B cell (primary cell): Measurements from ENCODE around the gene LSM4. TPM values are rescaled to one million over a fixed set of nuclear protein-coding genes. Genes with fewer than 3 reads are reported as not detected.
A peak's percentile ranks its signal among the peaks of the same experiment; 100 is the strongest.
"Not testable (repeated sequence)": the region's sequence is repeated elsewhere in the genome, so short reads cannot be mapped to it uniquely, and the experiment has no call there.

ENCODE experiments used
- ATAC-seq: fragments of 200-7000 bp; cut with Tn5 transposase; one replicate; pipeline ENCODE4 v1.10.0; 2021; ENCODE audit warnings: low read depth, mild to moderate bottlenecking, moderate number of reproducible peaks, moderate library complexity
- CTCF ChIA-PET: fragments of 350-600 bp; sonication (Branson Sonifier 250); formaldehyde crosslinking; loops from one replicate; lab custom pipeline; 2021; ENCODE audit warnings: antibody characterized with exemption, inconsistent platforms; lab: Charles Lee
- POLR2A ChIA-PET: fragments of 350-600 bp; sonication (Branson Sonifier 250); formaldehyde crosslinking; loops from one replicate; lab custom pipeline; 2021; ENCODE audit warnings: antibody characterized with exemption; lab: Charles Lee
- DNase-seq: peaks from one replicate; pipeline ENCODE4 v3.0.0; 2013
- H2AFZ ChIP-seq: 2 replicates; pipeline ENCODE4 v1.6.1; 2012; ENCODE audit warnings: mild to moderate bottlenecking, low read depth, low read length; ENCODE audit not compliant: insufficient read depth, poor library complexity, severe bottlenecking
- H3K27ac ChIP-seq, 2 donors: 1 replicate in 1 of 2; 2 replicates in 1 of 2; pipeline ENCODE4 v1.5.1; 2012 to 2013; ENCODE audit warnings: low read length in 2 of 2, mild to moderate bottlenecking in 2 of 2, moderate library complexity in 1 of 2
- H3K27me3 ChIP-seq, 4 experiments: fragments of 200-600 bp in 1 of 4; sonication (generic) in 1 of 4; replicated peaks in 1 of 4; 1 replicate in 2 of 4; 2 replicates in 2 of 4; pipeline versions ENCODE4 v1.6.1 to v1.7.0; 2013 to 2016; ENCODE audit warnings: low read length in 3 of 4, mild to moderate bottlenecking in 2 of 4, mixed read lengths in 1 of 4, moderate library complexity in 1 of 4; ENCODE audit not compliant: insufficient read depth in 4 of 4, control insufficient read depth in 3 of 4; ENCODE audit errors: control extremely low read depth in 1 of 4
- H3K36me3 ChIP-seq, 2 experiments: replicated peaks in 1 of 2; 1 replicate in 1 of 2; 2 replicates in 1 of 2; pipeline versions ENCODE4 v1.6.1 to v1.7.1; 2013; ENCODE audit warnings: low read length in 1 of 2; ENCODE audit not compliant: insufficient read depth in 2 of 2, control insufficient read depth in 1 of 2; ENCODE audit errors: control extremely low read depth in 1 of 2, extremely low read depth in 1 of 2
- H3K4me1 ChIP-seq, 2 donors: fragments of 200-600 bp in 1 of 2; sonication (generic) in 1 of 2; 1 replicate in 1 of 2; 2 replicates in 1 of 2; pipeline versions ENCODE4 v1.5.1 to v1.6.1; 2013 to 2017; ENCODE audit warnings: low read length in 2 of 2; ENCODE audit not compliant: control insufficient read depth in 2 of 2, insufficient read depth in 2 of 2
- H3K4me2 ChIP-seq: replicated peaks from 2 replicates; pipeline ENCODE3; 2012; ENCODE audit warnings: mild to moderate bottlenecking, low read depth, low read length; ENCODE audit not compliant: poor library complexity, severe bottlenecking
- H3K4me3 ChIP-seq, 5 experiments: fragments of 200-600 bp in 1 of 5; sonication (generic) in 1 of 5; 1 replicate in 3 of 5; 2 replicates in 2 of 5; pipeline versions ENCODE4 v1.5.1 to v1.7.0; 2011 to 2016; ENCODE audit warnings: low read length in 4 of 5, mild to moderate bottlenecking in 4 of 5, low read depth in 2 of 5, control low read depth in 1 of 5, moderate library complexity in 1 of 5; ENCODE audit not compliant: insufficient read depth in 1 of 5; ENCODE audit errors: control extremely low read depth in 1 of 5, extremely low read depth in 1 of 5
- H3K79me2 ChIP-seq: fragments of 200-600 bp; sonication (generic); one replicate; pipeline ENCODE4 v1.6.0; 2016; ENCODE audit warnings: low read length; ENCODE audit not compliant: control insufficient read depth, insufficient read depth
- H3K9ac ChIP-seq: fragments of 200-600 bp; sonication (generic); 2 replicates; pipeline ENCODE4 v1.6.1; 2017; ENCODE audit warnings: mild to moderate bottlenecking, low read length, moderate library complexity
- H3K9me3 ChIP-seq, 3 donors: one replicate each; pipeline versions ENCODE4 v1.6.1 to v1.7.1; 2013; ENCODE audit warnings: low read length in 2 of 3; ENCODE audit not compliant: control insufficient read depth in 2 of 3, insufficient read depth in 1 of 3; ENCODE audit errors: control extremely low read depth in 1 of 3
- H4K20me1 ChIP-seq: 2 replicates; pipeline ENCODE4 v1.6.0; 2012; ENCODE audit warnings: mild to moderate bottlenecking, low read length; ENCODE audit not compliant: insufficient read depth, control insufficient read depth, poor library complexity, severe bottlenecking
- H3K27ac Mint-ChIP-seq: one replicate; pipeline ENCODE4 v1.8.0; 2021; ENCODE audit warnings: mixed read lengths
- H3K27me3 Mint-ChIP-seq: one replicate; pipeline ENCODE4 v1.8.0; 2021; ENCODE audit warnings: mixed read lengths
- H3K4me1 Mint-ChIP-seq: one replicate; pipeline ENCODE4 v1.8.0; 2021; ENCODE audit warnings: mixed read lengths
- H3K4me3 Mint-ChIP-seq: one replicate; pipeline ENCODE4 v1.8.0; 2021; ENCODE audit warnings: mixed read lengths
- H3K9me3 Mint-ChIP-seq: one replicate; pipeline ENCODE4 v1.8.0; 2022; ENCODE audit warnings: mixed read lengths; ENCODE audit not compliant: insufficient read depth
- EZH2 ChIP-seq: IDR thresholded peaks from 2 replicates; pipeline ENCODE4 v1.6.1; 2012; ENCODE audit warnings: borderline replicate concordance, low read depth, mild to moderate bottlenecking, moderate library complexity, low read length; ENCODE audit not compliant: insufficient read depth, poor library complexity, severe bottlenecking
- WGBS: methylation state at CpG from one replicate; pipeline ENCODE4 v1.1.5; 2013; ENCODE audit warnings: missing lambda C conversion rate; ENCODE audit not compliant: insufficient coverage; 5-methylcytosine and 5-hydroxymethylcytosine counted together
- intact Hi-C: fragments of 100-400 bp; cut with micrococcal nuclease; formaldehyde crosslinking; loops from one replicate; pipeline ENCODE4 v1.10.0; 2022
- polyA plus RNA-seq: library from polyadenylated mRNA; depleted of rRNA; stranded (reverse); fragments of >200 nt; gene quantifications from 2 replicates; pipeline ENCODE4 v1.2.3, GENCODE V29; 2012
- total RNA-seq, 2 donors: library from RNA; stranded (reverse); fragments of 120-200 nt in 1 of 2; gene quantifications; 1 replicate in 1 of 2; 2 replicates in 1 of 2; pipeline versions ENCODE4 v1.2.3 to v1.2.4, GENCODE V29; 2013 to 2022
- TF ChIP-seq, protein P1 (sequence below): fragments of 200-600 bp; IDR thresholded peaks from one replicate; pipeline ENCODE4 v1.8.0; 2022; ENCODE audit warnings: antibody characterized with exemption, mild to moderate bottlenecking

Gene LSM4
- total and polyA plus RNA-seq, 2 donors (not counting 1 experiment from before 2014, with no cell fraction given): 66.3 to 86.1 TPM

DNA sequence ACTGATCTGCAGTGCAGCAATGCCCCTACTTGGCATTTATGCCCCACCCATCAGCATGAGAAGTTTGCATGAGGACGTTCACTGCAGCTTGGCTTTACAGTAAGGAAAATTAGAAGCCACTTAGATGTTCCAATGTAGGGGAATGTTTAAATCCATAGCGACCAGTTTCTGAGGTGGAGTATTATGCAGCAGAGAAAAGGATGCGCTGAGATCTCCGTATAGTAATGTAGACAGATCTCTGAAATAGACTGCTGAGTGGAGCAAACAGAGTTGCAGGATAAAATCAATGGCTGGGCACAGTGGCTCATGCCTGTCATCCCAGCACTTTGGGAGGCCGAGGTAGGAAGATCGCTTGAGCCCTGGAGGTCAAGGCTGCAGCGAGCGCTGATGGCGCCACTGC, 27.6 kb upstream of the LSM4 start:
- CTCF ChIA-PET: interaction anchor here (1.0 to 4.0 kb wide), 7 partner anchors 11 to 169 kb away, joined by 3 to 49 read pairs (median 6); no protein-coding TSS in a partner anchor
- intact Hi-C loops: no loop called here
- H3K4me1 Mint-ChIP-seq: no peaks in the 10 kb centered on the region

GRCh38 chr19:18349524-18350128, 26.8 kb upstream of the LSM4 start:
- H3K27me3 ChIP-seq: no peaks in the 10 kb centered on the region
- no peak overlapping the region for H3K9ac ChIP-seq
- Mint-ChIP-seq H3K27ac (no peak overlapping the region), H3K4me1 (no peaks in the 10 kb centered on the region), H3K9me3 (no peaks in the 10 kb centered on the region), H3K4me3 (no peak overlapping the region), H3K27me3 (no peaks in the 10 kb centered on the region)
- peaks cover 7% of the 10 kb centered on the region for H4K20me1 ChIP-seq
- TF ChIP-seq, protein P1, sequence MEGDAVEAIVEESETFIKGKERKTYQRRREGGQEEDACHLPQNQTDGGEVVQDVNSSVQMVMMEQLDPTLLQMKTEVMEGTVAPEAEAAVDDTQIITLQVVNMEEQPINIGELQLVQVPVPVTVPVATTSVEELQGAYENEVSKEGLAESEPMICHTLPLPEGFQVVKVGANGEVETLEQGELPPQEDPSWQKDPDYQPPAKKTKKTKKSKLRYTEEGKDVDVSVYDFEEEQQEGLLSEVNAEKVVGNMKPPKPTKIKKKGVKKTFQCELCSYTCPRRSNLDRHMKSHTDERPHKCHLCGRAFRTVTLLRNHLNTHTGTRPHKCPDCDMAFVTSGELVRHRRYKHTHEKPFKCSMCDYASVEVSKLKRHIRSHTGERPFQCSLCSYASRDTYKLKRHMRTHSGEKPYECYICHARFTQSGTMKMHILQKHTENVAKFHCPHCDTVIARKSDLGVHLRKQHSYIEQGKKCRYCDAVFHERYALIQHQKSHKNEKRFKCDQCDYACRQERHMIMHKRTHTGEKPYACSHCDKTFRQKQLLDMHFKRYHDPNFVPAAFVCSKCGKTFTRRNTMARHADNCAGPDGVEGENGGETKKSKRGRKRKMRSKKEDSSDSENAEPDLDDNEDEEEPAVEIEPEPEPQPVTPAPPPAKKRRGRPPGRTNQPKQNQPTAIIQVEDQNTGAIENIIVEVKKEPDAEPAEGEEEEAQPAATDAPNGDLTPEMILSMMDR: peak; percentile 51
- no peak for TF ChIP-seq EZH2
- no peaks in the 10 kb centered on the region for H3K9me3 ChIP-seq
- no peaks in the 10 kb centered on the region for H3K79me2 ChIP-seq
- DNase-seq (peak; percentile 40), ATAC-seq (peak; percentile 61)
- H3K27ac ChIP-seq: no peak overlapping the region
- POLR2A ChIA-PET: no interaction called here
- CTCF ChIA-PET: interaction anchor here (0.6 to 4.0 kb wide), 11 partner anchors 10 to 170 kb away, joined by 3 to 49 read pairs (median 5); partner anchors contain the start of gene SSBP4
- 45% methylated on average over 6 of the region's 12 CpGs for WGBS
- no peaks in the 10 kb centered on the region for H3K36me3 ChIP-seq
- no peak overlapping the region for H3K4me3 ChIP-seq
- H3K4me1 ChIP-seq: no peaks in the 10 kb centered on the region
- H2AFZ ChIP-seq: no peak overlapping the region
- H3K4me2 ChIP-seq: no peak overlapping the region
- intact Hi-C loops: loop anchor here (1.0 kb wide), 1 partner anchor 61 kb away; no protein-coding TSS in a partner anchor

More for the DNA sequence above, 27.6 kb upstream of the LSM4 start:
- TF ChIP-seq, protein P1: no peak
- TF ChIP-seq EZH2: no peak
- Mint-ChIP-seq H3K27ac (no peak overlapping the region), H3K27me3 (no peaks in the 10 kb centered on the region), H3K4me3 (no peak overlapping the region), H3K9me3 (no peaks in the 10 kb centered on the region)
- Histone ChIP-seq H3K4me2 (no peak overlapping the region), H4K20me1 (peaks cover 7% of the 10 kb centered on the region), H3K27ac (no peak overlapping the region), H2AFZ (no peak overlapping the region), H3K4me1 (no peaks in the 10 kb centered on the region), H3K79me2 (no peaks in the 10 kb centered on the region), H3K9ac (no peak overlapping the region), H3K9me3 (no peaks in the 10 kb centered on the region), H3K36me3 (no peaks in the 10 kb centered on the region), H3K27me3 (no peaks in the 10 kb centered on the region), H3K4me3 (no peak overlapping the region)
- POLR2A ChIA-PET: no interaction called here
- DNase-seq (no peak), ATAC-seq (no peak)
- 87% methylated on average over 9 of the region's 9 CpGs for WGBS

DNA sequence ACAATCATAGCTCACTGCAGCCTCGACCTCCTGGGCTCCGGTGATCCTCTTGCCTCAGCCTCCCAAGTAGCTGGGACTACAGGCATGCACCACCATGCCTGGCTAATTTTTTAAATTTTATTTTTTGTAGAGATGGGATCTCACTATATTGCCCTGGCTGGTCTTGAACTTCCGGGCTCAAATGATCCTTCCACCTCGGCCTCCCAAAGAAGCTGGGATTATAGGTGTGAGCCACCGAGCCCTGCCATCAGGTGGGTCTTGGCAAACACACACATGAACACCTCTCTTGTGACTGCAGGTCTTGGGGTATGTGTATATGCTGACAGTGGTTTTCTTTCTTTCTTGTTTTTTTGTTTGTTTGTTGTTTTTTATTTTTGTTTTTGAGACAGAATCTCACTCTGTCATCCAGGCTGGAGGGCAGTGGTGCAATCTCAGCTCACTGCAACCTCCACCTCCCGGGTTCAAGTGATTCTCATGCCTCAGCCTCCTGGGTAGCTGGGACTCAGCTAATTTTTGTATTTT, 26.0 kb upstream of the LSM4 start:
- H3K27ac Mint-ChIP-seq, H3K27ac ChIP-seq, H3K4me2 ChIP-seq, H3K9me3 ChIP-seq, H3K27me3 Mint-ChIP-seq, H3K4me3 Mint-ChIP-seq, H3K27me3 ChIP-seq, H2AFZ ChIP-seq, H3K4me1 Mint-ChIP-seq, H3K9ac ChIP-seq, H3K4me1 ChIP-seq, H4K20me1 ChIP-seq, H3K79me2 ChIP-seq, H3K9me3 Mint-ChIP-seq, H3K4me3 ChIP-seq, DNase-seq, POLR2A ChIA-PET, ATAC-seq, H3K36me3 ChIP-seq: not testable (repeated sequence)
- CTCF ChIA-PET: interaction anchor here (0.6 to 4.0 kb wide), 7 partner anchors 9 to 73 kb away, joined by 5 to 49 read pairs (median 6); partner anchors contain the start of gene SSBP4
- 100% methylated on average over 2 of the region's 6 CpGs for WGBS
- intact Hi-C loops: loop anchor here (1.0 kb wide), 1 partner anchor 61 kb away; no protein-coding TSS in a partner anchor
